Measurements from ENCODE around the gene EPG5. TPM values are rescaled to one million over a fixed set of nuclear protein-coding genes. Genes with fewer than 3 reads are reported as not detected.

EPG5 gene
- total and polyA plus RNA-seq, 10 of the 15 experiments (the other 5 are each of a cell fraction or from before 2014, with no cell fraction given): 1.9 to 27.7 (median 9.0) TPM

DNA sequence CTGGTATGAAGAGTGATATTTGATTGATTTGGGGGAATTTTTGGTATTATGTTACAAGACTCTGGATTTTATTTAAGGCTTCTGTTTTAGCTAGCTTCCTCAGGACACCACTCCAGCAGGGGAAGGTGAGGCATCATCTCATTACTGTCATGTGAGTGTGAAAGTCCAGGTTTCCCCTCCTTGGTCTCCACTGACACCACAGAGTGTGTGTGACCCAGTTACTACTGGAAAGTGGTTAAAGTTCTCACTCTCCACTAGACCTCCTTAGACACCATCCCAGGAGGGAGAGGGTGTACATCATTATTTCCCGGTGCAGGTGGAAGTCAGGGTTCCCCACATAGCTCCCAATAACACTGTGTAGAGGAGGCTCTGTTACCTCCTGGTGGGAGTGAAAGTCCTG, 35.8 kb upstream of the EPG5 start:
- ChIA-PET SMC1A (ENCODE audit: uncharacterized antibody, unreplicated experiment) (interaction anchor here (1.2 to 1.3 kb wide), 2 partner anchors 12 to 280 kb away, joined by 3 read pairs; no protein-coding TSS in a partner anchor), RAD21 (ENCODE audit: unreplicated experiment) (no interaction called here), POLR2A (no interaction called here), CTCF (interaction anchor here (0.6 kb wide), 1 partner anchor 243 kb away, joined by 4 read pairs; no protein-coding TSS in a partner anchor)
- Histone ChIP-seq H4K20me1 (ENCODE audit: control insufficient read depth, insufficient read depth) (no peaks in the 10 kb centered on the region), H3K9ac (ENCODE audit: control insufficient read depth, insufficient read depth, low read length) (no peak overlapping the region), H3K4me2 (ENCODE audit: control insufficient read depth, insufficient read depth) (no peak overlapping the region), H3K9me3 (replicated peaks; ENCODE audit: control insufficient read depth, insufficient read depth, low read length) (no peaks in the 10 kb centered on the region; the same call in 2 of the 3 replicates), H3K4me1 (ENCODE audit: control insufficient read depth, insufficient read depth, low read length) (no peaks in the 10 kb centered on the region; the same call in 1 of the 2 replicates), H3K79me2 (ENCODE audit: control insufficient read depth, insufficient read depth, low read length) (no peaks in the 10 kb centered on the region), H3K27me3 (replicated peaks in 1 of 2; ENCODE audit: control insufficient read depth in 2 of 2, insufficient read depth in 2 of 2, low read length in 1 of 2) (no peaks in the 10 kb centered on the region), H3K36me3 (ENCODE audit: control insufficient read depth in 2 of 2, insufficient read depth in 2 of 2, low read length in 1 of 2) (no peaks in the 10 kb centered on the region; a peak in 1 of 4 replicates), H3K27ac (ENCODE audit: control insufficient read depth, insufficient read depth) (no peak overlapping the region), H3K4me3 (no peak overlapping the region), H2AFZ (ENCODE audit: control insufficient read depth, low read depth, low read length) (no peak overlapping the region)
- FAIRE-seq (no peak), DNase-seq (ENCODE audit: low read depth, low spot score) (no peak), ATAC-seq (no peak)
- TF ChIP-seq TBL1XR1 (IDR thresholded peaks at IDR 0.05; ENCODE audit: low read depth, low read length) (no peak), MEF2B (IDR thresholded peaks at IDR 0.05; ENCODE audit: partially characterized antibody, poor library complexity, severe bottlenecking) (no peak), NRF1 (conservative IDR thresholded peaks at IDR 0.05; ENCODE audit: low read depth, low read length) (no peak), PAX5 (IDR thresholded peaks at IDR 0.05; ENCODE audit: borderline replicate concordance, low read depth, low read length) (no peak), ATF7 (IDR thresholded peaks at IDR 0.05; ENCODE audit: low read depth) (no peak), NR2F1 (conservative IDR thresholded peaks at IDR 0.05) (no peak)
- TF ChIP-seq, protein P1, sequence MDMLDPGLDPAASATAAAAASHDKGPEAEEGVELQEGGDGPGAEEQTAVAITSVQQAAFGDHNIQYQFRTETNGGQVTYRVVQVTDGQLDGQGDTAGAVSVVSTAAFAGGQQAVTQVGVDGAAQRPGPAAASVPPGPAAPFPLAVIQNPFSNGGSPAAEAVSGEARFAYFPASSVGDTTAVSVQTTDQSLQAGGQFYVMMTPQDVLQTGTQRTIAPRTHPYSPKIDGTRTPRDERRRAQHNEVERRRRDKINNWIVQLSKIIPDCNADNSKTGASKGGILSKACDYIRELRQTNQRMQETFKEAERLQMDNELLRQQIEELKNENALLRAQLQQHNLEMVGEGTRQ (IDR thresholded peaks at IDR 0.05; ENCODE audit: borderline replicate concordance, low read depth, low read length): no peak
- TF ChIP-seq, protein P2, sequence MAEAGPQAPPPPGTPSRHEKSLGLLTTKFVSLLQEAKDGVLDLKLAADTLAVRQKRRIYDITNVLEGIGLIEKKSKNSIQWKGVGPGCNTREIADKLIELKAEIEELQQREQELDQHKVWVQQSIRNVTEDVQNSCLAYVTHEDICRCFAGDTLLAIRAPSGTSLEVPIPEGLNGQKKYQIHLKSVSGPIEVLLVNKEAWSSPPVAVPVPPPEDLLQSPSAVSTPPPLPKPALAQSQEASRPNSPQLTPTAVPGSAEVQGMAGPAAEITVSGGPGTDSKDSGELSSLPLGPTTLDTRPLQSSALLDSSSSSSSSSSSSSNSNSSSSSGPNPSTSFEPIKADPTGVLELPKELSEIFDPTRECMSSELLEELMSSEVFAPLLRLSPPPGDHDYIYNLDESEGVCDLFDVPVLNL (IDR thresholded peaks at IDR 0.05; ENCODE audit: low read depth, low read length): no peak
- TF ChIP-seq, protein P3, sequence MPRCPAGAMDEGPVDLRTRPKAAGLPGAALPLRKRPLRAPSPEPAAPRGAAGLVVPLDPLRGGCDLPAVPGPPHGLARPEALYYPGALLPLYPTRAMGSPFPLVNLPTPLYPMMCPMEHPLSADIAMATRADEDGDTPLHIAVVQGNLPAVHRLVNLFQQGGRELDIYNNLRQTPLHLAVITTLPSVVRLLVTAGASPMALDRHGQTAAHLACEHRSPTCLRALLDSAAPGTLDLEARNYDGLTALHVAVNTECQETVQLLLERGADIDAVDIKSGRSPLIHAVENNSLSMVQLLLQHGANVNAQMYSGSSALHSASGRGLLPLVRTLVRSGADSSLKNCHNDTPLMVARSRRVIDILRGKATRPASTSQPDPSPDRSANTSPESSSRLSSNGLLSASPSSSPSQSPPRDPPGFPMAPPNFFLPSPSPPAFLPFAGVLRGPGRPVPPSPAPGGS (IDR thresholded peaks at IDR 0.05; ENCODE audit: borderline replicate concordance, insufficient read depth, low read depth, low read length, poor library complexity, severe bottlenecking): no peak
- in situ Hi-C loops (cut with MboI): no loop called here
- intact Hi-C loops (cut with micrococcal nuclease; ENCODE audit: unreplicated experiment): no loop called here
- BruUV-seq (replicated peaks): no TSS peak
- WGBS (ENCODE audit: insufficient coverage, insufficient replicate concordance, low lambda C conversion rate, missing lambda C conversion rate): 46% methylated on average over 1 of the region's 1 CpG
